ENCODE results near the gene MAD2L1BP. TPM values are rescaled to one million over a fixed set of nuclear protein-coding genes. Genes with fewer than 3 reads are reported as not detected.

Gene MAD2L1BP
- total RNA-seq, 1 experiment from 2014 or later: 52.0 TPM

- TF ChIP-seq EZH2 (IDR thresholded peaks at IDR 0.05; ENCODE audit: borderline replicate concordance, low read depth, low read length, poor library complexity, severe bottlenecking): no peak
- no peak for DNase-seq (ENCODE audit: low spot score)
- intact Hi-C loops (cut with micrococcal nuclease; ENCODE audit: unreplicated experiment): no loop called here
- no TSS peak for BruUV-seq (replicated peaks)
- Histone ChIP-seq H3K27me3 (replicated peaks; ENCODE audit: insufficient read depth, low read depth, low read length, poor library complexity) (no peaks in the 10 kb centered on the region), H3K9me3 (ENCODE audit: low read depth, low read length, poor library complexity, severe bottlenecking) (no peaks in the 10 kb centered on the region), H3K4me1 (ENCODE audit: insufficient read depth, low read length, poor library complexity, severe bottlenecking) (no peaks in the 10 kb centered on the region), H3K36me3 (ENCODE audit: insufficient read depth, low read length, poor library complexity, severe bottlenecking) (peaks cover 42% of the 10 kb centered on the region), H3K27ac (ENCODE audit: low read depth, low read length, poor library complexity, severe bottlenecking) (no peak overlapping the region), H3K4me3 (ENCODE audit: low read depth, low read length, poor library complexity, severe bottlenecking) (no peak overlapping the region)
- ChIA-PET CTCF (no interaction called here), POLR2A (ENCODE audit: low non-redundant PET) (no interaction called here)
Measured at GRCh38 chr6:43614396-43614730, 21.3 kb upstream of the MAD2L1BP start.

DNA sequence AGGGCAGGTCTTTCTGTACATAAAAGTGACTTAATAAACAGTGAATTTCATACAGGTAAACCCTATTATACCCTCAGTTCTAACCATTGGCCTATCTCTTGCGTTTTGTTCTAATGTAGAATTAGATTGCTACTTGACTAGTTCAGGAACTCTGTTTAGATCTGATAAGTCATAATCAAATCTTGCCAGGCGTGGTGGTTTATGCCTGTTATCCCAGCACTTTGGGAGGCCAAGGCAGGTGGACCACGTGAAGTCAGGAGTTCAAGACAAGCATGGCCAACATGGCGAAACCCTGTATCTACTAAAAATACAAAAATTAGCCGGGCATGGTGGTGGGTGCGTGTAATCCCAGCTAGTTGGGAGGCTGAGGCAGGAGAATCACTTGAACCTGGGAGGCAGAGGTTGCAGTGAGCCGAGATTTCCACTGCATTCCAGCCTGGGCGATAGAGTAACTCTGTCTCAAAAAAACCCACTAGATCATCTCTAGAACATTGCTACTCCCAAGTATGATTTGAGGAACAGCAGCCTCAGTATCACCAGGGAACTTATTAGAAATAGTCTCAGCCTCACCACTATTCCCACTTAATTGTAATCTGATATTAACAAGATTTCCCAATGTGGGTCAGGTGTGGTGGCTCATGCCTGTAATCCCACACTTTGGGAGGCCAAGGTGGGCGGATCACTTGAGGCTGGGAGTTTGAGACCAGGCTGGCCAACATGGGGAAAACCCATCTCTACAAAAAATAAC lies 18.7 kb upstream of the MAD2L1BP start:
- no TSS peak for BruUV-seq (replicated peaks)
- intact Hi-C loops (cut with micrococcal nuclease; ENCODE audit: unreplicated experiment): no loop called here
- H3K36me3 ChIP-seq (ENCODE audit: insufficient read depth, low read length, poor library complexity, severe bottlenecking): peaks cover 47% of the 10 kb centered on the region
- POLR2A ChIA-PET (ENCODE audit: low non-redundant PET): interaction anchor here (0.6 kb wide), 1 partner anchor 23 kb away, joined by 5 read pairs; no protein-coding TSS in a partner anchor
- CTCF ChIA-PET: no interaction called here
- TF ChIP-seq CTCF (conservative IDR thresholded peaks at IDR 0.05; ENCODE audit: low read depth, low read length): no peak
- TF ChIP-seq EZH2 (IDR thresholded peaks at IDR 0.05; ENCODE audit: borderline replicate concordance, low read depth, low read length, poor library complexity, severe bottlenecking): no peak
- no peak for DNase-seq (ENCODE audit: low spot score)
- H3K9me3 ChIP-seq (ENCODE audit: low read depth, low read length, poor library complexity, severe bottlenecking): no peaks in the 10 kb centered on the region
- H3K27ac ChIP-seq (ENCODE audit: low read depth, low read length, poor library complexity, severe bottlenecking): no peak overlapping the region
- H3K4me1 ChIP-seq (ENCODE audit: insufficient read depth, low read length, poor library complexity, severe bottlenecking): no peaks in the 10 kb centered on the region
- no peaks in the 10 kb centered on the region for H3K27me3 ChIP-seq (replicated peaks; ENCODE audit: insufficient read depth, low read depth, low read length, poor library complexity)
- H3K4me3 ChIP-seq (ENCODE audit: low read depth, low read length, poor library complexity, severe bottlenecking): no peak overlapping the region

DNA sequence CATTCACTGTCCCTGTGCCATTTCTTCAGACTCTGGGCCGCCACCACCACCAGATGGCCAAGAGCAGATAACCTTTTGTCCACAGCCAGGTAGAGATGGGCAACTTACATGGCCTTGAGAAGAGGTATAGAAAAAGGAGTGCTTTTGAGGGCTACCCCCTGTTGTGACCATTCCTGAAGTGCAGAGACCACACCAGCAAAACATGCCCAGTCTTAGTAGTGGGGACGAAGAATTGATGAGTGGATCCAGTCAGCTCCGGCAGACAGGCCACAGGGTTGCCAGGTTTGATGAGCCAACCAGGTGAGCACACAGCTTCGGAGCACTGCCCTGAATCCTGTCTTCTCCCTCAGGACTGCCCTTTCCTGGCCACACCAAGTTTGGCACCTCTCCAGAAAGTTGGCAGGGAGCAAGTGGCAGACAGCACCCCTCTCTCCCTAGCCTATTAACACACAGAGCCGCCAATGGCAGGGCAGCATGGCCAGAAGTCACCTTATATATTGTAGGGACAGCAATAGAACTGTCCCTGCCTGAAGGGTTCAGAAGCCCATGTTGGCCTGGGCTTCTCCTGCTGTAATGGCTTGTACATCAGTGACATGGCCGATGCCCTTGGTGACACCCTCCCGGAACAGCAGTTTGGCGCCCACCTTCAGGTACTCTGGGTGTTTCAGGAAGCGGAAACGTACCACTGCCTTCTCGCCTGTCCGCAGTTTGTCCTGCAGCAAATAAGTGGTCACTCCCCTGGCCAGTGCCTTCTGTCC lies 14.4 kb upstream of the MAD2L1BP start:
- TF ChIP-seq CTCF (conservative IDR thresholded peaks at IDR 0.05; ENCODE audit: low read depth, low read length) (no peak), EZH2 (IDR thresholded peaks at IDR 0.05; ENCODE audit: borderline replicate concordance, low read depth, low read length, poor library complexity, severe bottlenecking) (no peak)
- no TSS peak for BruUV-seq (replicated peaks)

More for the DNA sequence above, 14.4 kb upstream of the MAD2L1BP start:
- H3K9me3 ChIP-seq (ENCODE audit: low read depth, low read length, poor library complexity, severe bottlenecking): no peaks in the 10 kb centered on the region
- peaks cover 65% of the 10 kb centered on the region for H3K36me3 ChIP-seq (ENCODE audit: insufficient read depth, low read length, poor library complexity, severe bottlenecking)
- H3K4me1 ChIP-seq (ENCODE audit: insufficient read depth, low read length, poor library complexity, severe bottlenecking): no peaks in the 10 kb centered on the region
- ChIA-PET CTCF (no interaction called here), POLR2A (ENCODE audit: low non-redundant PET) (no interaction called here)
- H3K27ac ChIP-seq (ENCODE audit: low read depth, low read length, poor library complexity, severe bottlenecking): no peak overlapping the region
- DNase-seq (ENCODE audit: low spot score): no peak
- H3K27me3 ChIP-seq (replicated peaks; ENCODE audit: insufficient read depth, low read depth, low read length, poor library complexity): no peaks in the 10 kb centered on the region
- no peak overlapping the region for H3K4me3 ChIP-seq (ENCODE audit: low read depth, low read length, poor library complexity, severe bottlenecking)
- intact Hi-C loops (cut with micrococcal nuclease; ENCODE audit: unreplicated experiment): no loop called here
